ENCODE measurements around the gene CCND3.

Gene CCND3

DNA sequence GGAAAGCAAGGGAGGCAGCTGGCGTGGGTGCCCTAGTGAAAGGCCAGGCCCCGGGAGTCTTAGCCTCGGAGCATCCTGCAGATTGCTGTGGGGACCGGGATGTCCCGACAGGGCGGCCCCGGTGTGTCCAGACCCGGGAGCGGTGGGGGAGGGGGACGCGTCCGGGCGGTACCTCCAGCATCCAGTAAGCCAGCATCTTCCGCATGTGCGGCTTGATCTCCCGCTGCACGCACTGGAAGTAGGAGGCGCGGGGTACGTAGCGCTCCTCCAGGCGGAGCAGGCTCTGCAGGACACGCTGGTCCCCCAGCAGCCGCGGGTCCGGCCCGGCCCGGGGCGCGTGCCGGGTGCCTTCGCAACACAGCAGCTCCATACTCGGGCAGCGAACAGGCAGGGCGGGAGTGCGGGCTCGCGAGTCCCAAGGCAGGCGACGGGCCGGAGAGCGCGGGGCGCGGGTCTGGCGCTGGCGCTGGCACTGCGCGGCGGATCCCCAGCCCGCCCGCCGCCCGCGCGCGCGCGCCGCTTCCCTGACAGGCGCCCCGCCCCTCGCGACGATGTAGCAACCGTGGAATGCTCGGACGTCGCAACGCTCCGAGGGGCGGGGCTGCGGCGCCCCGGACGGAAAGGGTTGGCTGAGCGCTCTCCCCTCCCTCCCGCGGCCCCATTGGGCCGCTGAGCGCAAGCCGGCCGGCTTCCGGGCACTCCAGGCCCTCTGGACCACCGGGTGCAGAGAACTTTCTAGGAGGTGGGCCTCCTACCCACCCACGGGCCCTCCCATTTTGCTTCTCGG lies at the start of gene CCND3:
Gene CCND3, minus strand, starts transcription at position 529 of the 787 bp plus-strand sequence. Its CDS starts 159 bp downstream, at position 370.
- no peaks in the 10 kb centered on the region for H3K27me3 ChIP-seq (ENCODE audit: insufficient read depth, low read depth, severe bottlenecking)
- H3K27ac ChIP-seq: peak within 1 kb of the TSS; percentile 63
- H3K4me3 ChIP-seq (ENCODE audit: low read depth, low read length): peak within 1 kb of the TSS; percentile 94
- TF ChIP-seq, protein P1, sequence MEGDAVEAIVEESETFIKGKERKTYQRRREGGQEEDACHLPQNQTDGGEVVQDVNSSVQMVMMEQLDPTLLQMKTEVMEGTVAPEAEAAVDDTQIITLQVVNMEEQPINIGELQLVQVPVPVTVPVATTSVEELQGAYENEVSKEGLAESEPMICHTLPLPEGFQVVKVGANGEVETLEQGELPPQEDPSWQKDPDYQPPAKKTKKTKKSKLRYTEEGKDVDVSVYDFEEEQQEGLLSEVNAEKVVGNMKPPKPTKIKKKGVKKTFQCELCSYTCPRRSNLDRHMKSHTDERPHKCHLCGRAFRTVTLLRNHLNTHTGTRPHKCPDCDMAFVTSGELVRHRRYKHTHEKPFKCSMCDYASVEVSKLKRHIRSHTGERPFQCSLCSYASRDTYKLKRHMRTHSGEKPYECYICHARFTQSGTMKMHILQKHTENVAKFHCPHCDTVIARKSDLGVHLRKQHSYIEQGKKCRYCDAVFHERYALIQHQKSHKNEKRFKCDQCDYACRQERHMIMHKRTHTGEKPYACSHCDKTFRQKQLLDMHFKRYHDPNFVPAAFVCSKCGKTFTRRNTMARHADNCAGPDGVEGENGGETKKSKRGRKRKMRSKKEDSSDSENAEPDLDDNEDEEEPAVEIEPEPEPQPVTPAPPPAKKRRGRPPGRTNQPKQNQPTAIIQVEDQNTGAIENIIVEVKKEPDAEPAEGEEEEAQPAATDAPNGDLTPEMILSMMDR (IDR thresholded peaks at IDR 0.05; ENCODE audit: low read depth, low read length): peak; percentile 28
- peaks cover 30% of the 10 kb centered on the region for H3K36me3 ChIP-seq
- peak; percentile 98 for DNase-seq
- no peaks in the 10 kb centered on the region for H3K9me3 ChIP-seq (ENCODE audit: severe bottlenecking)

DNA sequence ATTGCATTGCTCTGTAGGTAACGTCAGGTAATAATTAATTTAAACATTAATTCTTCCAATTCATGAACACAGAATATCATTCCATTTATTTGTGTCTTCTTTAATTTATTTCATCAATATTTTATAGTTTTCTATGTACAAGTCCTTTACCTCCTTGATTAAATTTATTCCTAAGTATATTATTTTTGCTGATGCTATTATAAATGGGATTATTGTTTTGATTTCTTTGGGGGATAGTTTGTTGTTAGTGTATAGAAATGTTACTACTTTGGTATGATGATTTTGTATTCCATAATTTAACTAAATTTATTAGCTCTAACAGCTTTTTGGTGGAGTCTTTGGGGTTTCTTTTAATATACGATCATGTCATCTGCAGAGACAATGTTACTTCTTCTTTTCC lies 44.7 kb upstream of the CCND3 start:
- TF ChIP-seq, protein P1 (IDR thresholded peaks at IDR 0.05; ENCODE audit: low read depth, low read length): no peak
- Histone ChIP-seq H3K27me3 (ENCODE audit: insufficient read depth, low read depth, severe bottlenecking) (no peaks in the 10 kb centered on the region), H3K9me3 (ENCODE audit: severe bottlenecking) (peaks cover 2% of the 10 kb centered on the region), H3K27ac (no peak overlapping the region), H3K4me3 (ENCODE audit: low read depth, low read length) (no peak overlapping the region), H3K36me3 (no peaks in the 10 kb centered on the region)
- DNase-seq: no peak

- TF ChIP-seq, protein P1 (IDR thresholded peaks at IDR 0.05; ENCODE audit: low read depth, low read length): no peak
- Histone ChIP-seq H3K36me3 (no peaks in the 10 kb centered on the region), H3K9me3 (ENCODE audit: severe bottlenecking) (peaks cover 2% of the 10 kb centered on the region), H3K27ac (no peak overlapping the region), H3K4me3 (ENCODE audit: low read depth, low read length) (no peak overlapping the region), H3K27me3 (ENCODE audit: insufficient read depth, low read depth, severe bottlenecking) (no peaks in the 10 kb centered on the region)
- no peak for DNase-seq
These were observed 43.0 kb upstream of the CCND3 start for GRCh38 chr6:41984623-41985022.

GRCh38 chr6:41976794-41977484 lies 35.3 kb upstream of the CCND3 start:
- no peak for DNase-seq
- TF ChIP-seq, protein P1 (IDR thresholded peaks at IDR 0.05; ENCODE audit: low read depth, low read length): no peak
- H3K4me3 ChIP-seq (ENCODE audit: low read depth, low read length): no peak overlapping the region
- H3K36me3 ChIP-seq: no peaks in the 10 kb centered on the region
- no peaks in the 10 kb centered on the region for H3K27me3 ChIP-seq (ENCODE audit: insufficient read depth, low read depth, severe bottlenecking)
- no peak overlapping the region for H3K27ac ChIP-seq
- H3K9me3 ChIP-seq (ENCODE audit: severe bottlenecking): peaks cover 4% of the 10 kb centered on the region

DNA sequence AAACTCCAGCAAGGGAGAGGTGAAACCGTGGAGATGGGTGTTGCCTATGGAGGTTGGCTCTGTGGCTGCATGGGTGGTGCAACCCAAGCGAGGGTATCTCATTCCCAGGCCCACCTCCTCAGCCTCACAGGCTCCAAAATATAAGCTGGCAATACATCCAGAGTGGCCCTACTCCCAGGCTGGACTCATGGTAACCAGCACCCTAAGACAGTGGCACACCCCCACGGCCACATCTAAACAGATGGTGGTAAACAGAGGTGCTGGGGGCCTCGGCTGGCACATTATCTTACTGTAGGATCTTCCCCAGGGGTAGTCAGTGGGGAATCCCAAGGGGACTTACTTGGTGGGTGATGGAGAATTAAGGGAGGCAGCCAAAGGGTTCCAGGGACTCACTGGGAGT lies 33.7 kb upstream of the CCND3 start:
- TF ChIP-seq, protein P1 (IDR thresholded peaks at IDR 0.05; ENCODE audit: low read depth, low read length): no peak
- Histone ChIP-seq H3K4me3 (ENCODE audit: low read depth, low read length) (no peak overlapping the region), H3K36me3 (no peaks in the 10 kb centered on the region), H3K27ac (no peak overlapping the region), H3K27me3 (ENCODE audit: insufficient read depth, low read depth, severe bottlenecking) (no peaks in the 10 kb centered on the region), H3K9me3 (ENCODE audit: severe bottlenecking) (peaks cover 2% of the 10 kb centered on the region)
- no peak for DNase-seq

All from WERI-Rb-1 (cell line).